ENCODE measurements around the gene LDB3. TPM values are rescaled to one million over a fixed set of nuclear protein-coding genes. Genes with fewer than 3 reads are reported as not detected.

The LDB3 gene
- polyA plus RNA-seq, 2 of the 4 experiments (the other 2 are of a cell fraction) = 0.13 TPM

DNA sequence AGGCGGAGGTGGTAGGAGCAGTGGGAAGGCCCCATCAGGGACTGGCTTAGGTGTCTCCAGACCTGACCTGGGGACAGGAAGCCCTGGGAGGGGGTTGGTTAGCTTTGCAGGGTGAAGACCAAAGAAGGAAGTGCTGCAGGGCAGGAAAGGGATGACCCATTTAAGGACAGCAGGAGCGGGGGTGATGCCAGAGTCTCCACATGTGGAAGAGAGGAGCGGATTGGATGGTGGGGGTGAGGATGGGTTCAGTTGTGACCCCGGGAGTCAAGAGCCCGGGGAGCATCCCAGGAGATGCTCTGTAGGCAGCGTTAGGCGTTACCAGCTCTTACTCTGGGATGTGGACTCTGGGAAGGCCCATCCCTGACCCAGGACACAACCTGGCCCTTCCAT lies 3.1 kb upstream of the LDB3 start:
- DNase-seq (ENCODE audit: low read depth in 1 of 2, low spot score in 1 of 2) = no peak
- no peak overlapping the region; a peak in 1 of 6 replicates for H3K27ac ChIP-seq
- H3K4me2 ChIP-seq = no peak overlapping the region
- 67% methylated on average over 7 of the region's 7 CpGs for WGBS (ENCODE audit: missing lambda C conversion rate)
- H3K4me1 ChIP-seq = 0 out of 3 replicates have a peak, but pooled peaks cover 3% of the 10 kb centered on the region
- no peaks in the 10 kb centered on the region for H3K9me3 ChIP-seq
- no peak overlapping the region for H3K4me3 ChIP-seq
- CTCF ChIA-PET = interaction anchor here (0.9 kb wide), 1 partner anchor 20 kb away, joined by 3 read pairs; no protein-coding TSS in a partner anchor
- no peak for ATAC-seq
- FAIRE-seq = no peak
- POLR2A ChIA-PET = no interaction called here
- no peak for TF ChIP-seq JUN (IDR thresholded peaks at IDR 0.05)
- TF ChIP-seq, protein P1, sequence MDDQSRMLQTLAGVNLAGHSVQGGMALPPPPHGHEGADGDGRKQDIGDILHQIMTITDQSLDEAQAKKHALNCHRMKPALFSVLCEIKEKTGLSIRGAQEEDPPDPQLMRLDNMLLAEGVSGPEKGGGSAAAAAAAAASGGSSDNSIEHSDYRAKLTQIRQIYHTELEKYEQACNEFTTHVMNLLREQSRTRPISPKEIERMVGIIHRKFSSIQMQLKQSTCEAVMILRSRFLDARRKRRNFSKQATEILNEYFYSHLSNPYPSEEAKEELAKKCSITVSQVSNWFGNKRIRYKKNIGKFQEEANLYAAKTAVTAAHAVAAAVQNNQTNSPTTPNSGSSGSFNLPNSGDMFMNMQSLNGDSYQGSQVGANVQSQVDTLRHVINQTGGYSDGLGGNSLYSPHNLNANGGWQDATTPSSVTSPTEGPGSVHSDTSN (IDR thresholded peaks at IDR 0.05) = no peak
- no peak for TF ChIP-seq EP300 (IDR thresholded peaks at IDR 0.05)
- TF ChIP-seq, protein P2, sequence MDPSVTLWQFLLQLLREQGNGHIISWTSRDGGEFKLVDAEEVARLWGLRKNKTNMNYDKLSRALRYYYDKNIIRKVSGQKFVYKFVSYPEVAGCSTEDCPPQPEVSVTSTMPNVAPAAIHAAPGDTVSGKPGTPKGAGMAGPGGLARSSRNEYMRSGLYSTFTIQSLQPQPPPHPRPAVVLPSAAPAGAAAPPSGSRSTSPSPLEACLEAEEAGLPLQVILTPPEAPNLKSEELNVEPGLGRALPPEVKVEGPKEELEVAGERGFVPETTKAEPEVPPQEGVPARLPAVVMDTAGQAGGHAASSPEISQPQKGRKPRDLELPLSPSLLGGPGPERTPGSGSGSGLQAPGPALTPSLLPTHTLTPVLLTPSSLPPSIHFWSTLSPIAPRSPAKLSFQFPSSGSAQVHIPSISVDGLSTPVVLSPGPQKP (IDR thresholded peaks at IDR 0.05; ENCODE audit: low read depth, low read length) = no peak
- no peak for TF ChIP-seq CHD2 (IDR thresholded peaks at IDR 0.05; ENCODE audit: low read length, partially characterized antibody)
- TF ChIP-seq FOSL2 (IDR thresholded peaks at IDR 0.05) = no peak
- no peak for TF ChIP-seq FOSL2 (CRISPR knock-in tag; IDR thresholded peaks at IDR 0.05)
- no peak for TF ChIP-seq NR3C1 (IDR thresholded peaks at IDR 0.05)
- no peak for TF ChIP-seq MAFK (IDR thresholded peaks at IDR 0.05; ENCODE audit: partially characterized antibody)
- TF ChIP-seq POLR2A (IDR thresholded peaks at IDR 0.05; ENCODE audit: low read length) = no peak
- TF ChIP-seq RNF2 (IDR thresholded peaks at IDR 0.05; ENCODE audit: borderline replicate concordance, low read depth) = no peak
- no peak for TF ChIP-seq CBX8 (IDR thresholded peaks at IDR 0.05)
- no peak for TF ChIP-seq TFCP2L1 (CRISPR knock-in tag; IDR thresholded peaks at IDR 0.05)
- TF ChIP-seq, protein P3, sequence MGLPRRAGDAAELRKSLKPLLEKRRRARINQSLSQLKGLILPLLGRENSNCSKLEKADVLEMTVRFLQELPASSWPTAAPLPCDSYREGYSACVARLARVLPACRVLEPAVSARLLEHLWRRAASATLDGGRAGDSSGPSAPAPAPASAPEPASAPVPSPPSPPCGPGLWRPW (IDR thresholded peaks at IDR 0.05) = no peak
- TF ChIP-seq, protein P4, sequence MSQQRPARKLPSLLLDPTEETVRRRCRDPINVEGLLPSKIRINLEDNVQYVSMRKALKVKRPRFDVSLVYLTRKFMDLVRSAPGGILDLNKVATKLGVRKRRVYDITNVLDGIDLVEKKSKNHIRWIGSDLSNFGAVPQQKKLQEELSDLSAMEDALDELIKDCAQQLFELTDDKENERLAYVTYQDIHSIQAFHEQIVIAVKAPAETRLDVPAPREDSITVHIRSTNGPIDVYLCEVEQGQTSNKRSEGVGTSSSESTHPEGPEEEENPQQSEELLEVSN (IDR thresholded peaks at IDR 0.05; ENCODE audit: borderline replicate concordance, low read depth) = no peak
- no peak for TF ChIP-seq KDM1A (IDR thresholded peaks at IDR 0.05; ENCODE audit: low read depth)
- no peak for TF ChIP-seq MYC (IDR thresholded peaks at IDR 0.05; ENCODE audit: borderline replicate concordance, low read length)
- TF ChIP-seq NFE2L2 (conservative IDR thresholded peaks at IDR 0.05; ENCODE audit: low read length) = no peak
- TF ChIP-seq CHD4 (IDR thresholded peaks at IDR 0.05; ENCODE audit: borderline replicate concordance) = no peak
- TF ChIP-seq RARB (CRISPR knock-in tag; IDR thresholded peaks at IDR 0.05) = no peak

DNA sequence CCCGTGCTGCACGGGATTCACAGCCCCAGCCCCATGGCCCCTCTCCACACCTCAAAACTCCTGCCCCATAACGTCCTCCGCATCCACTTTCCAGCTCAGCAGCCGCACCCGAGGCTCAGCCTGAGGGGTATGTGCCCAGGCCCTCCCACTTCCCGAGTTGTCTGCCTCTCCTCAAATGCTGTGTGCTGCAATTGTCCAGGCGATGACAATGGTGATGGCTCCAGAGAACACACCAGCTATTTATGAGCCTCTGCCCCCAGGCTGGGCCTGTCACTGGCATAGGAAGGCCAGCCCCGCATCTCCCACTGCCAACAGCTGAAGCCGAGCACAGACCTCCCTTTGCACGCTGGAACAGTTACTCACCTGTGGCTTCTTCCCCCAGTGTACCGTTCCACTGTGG lies 2.4 kb upstream of the LDB3 start:
- ChIA-PET CTCF (interaction anchor here (0.9 to 1.4 kb wide), 2 partner anchors 19 to 23 kb away, joined by 3 to 4 read pairs; no protein-coding TSS in a partner anchor), POLR2A (no interaction called here)
- DNase-seq (ENCODE audit: low read depth in 1 of 2, low spot score in 1 of 2) (no peak), FAIRE-seq (no peak), ATAC-seq (no peak)
- 67% methylated on average over 7 of the region's 12 CpGs for WGBS (ENCODE audit: missing lambda C conversion rate)
- no peak overlapping the region; a peak in 1 of 6 replicates for H3K27ac ChIP-seq
- H3K4me1 ChIP-seq = 0 out of 3 replicates have a peak, but pooled peaks cover 3% of the 10 kb centered on the region
- no peak overlapping the region for H3K4me2 ChIP-seq
- no peaks in the 10 kb centered on the region for H3K9me3 ChIP-seq
- TF ChIP-seq JUN (IDR thresholded peaks at IDR 0.05) = no peak
- TF ChIP-seq EHMT2 (IDR thresholded peaks at IDR 0.05; ENCODE audit: low read depth) = no peak
- no peak for TF ChIP-seq FOSB (CRISPR knock-in tag; IDR thresholded peaks at IDR 0.05)
- TF ChIP-seq, protein P5, sequence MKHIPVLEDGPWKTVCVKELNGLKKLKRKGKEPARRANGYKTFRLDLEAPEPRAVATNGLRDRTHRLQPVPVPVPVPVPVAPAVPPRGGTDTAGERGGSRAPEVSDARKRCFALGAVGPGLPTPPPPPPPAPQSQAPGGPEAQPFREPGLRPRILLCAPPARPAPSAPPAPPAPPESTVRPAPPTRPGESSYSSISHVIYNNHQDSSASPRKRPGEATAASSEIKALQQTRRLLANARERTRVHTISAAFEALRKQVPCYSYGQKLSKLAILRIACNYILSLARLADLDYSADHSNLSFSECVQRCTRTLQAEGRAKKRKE (CRISPR knock-in tag; IDR thresholded peaks at IDR 0.05; ENCODE audit: low read depth) = no peak
- no peak for TF ChIP-seq ZFP36 (IDR thresholded peaks at IDR 0.05; ENCODE audit: borderline replicate concordance, partially characterized antibody)
- TF ChIP-seq HOXB13 (CRISPR knock-in tag; IDR thresholded peaks at IDR 0.05; ENCODE audit: low read depth) = no peak
- no peak for TF ChIP-seq SREBF2 (IDR thresholded peaks at IDR 0.05)
- no peak for TF ChIP-seq CHD4 (IDR thresholded peaks at IDR 0.05; ENCODE audit: borderline replicate concordance)
- TF ChIP-seq, protein P2 (IDR thresholded peaks at IDR 0.05; ENCODE audit: low read depth, low read length) = no peak
- no peak overlapping the region for H3K4me3 ChIP-seq

Measured in A549 (cell line).